IPS-20b (cell line): Measurements from ENCODE around the gene PER3.
"Not testable (repeated sequence)": the region's sequence is repeated elsewhere in the genome, so short reads cannot be mapped to it uniquely, and the experiment has no call there.

Experiments used
- H3K27ac ChIP-seq: one replicate; pipeline ENCODE4 v1.5.1; 2013; ENCODE audit warnings: low read length
- H3K27me3 ChIP-seq: 2 replicates; pipeline ENCODE4 v1.6.1; 2013; ENCODE audit warnings: mild to moderate bottlenecking, low read length, inconsistent platforms; ENCODE audit not compliant: insufficient read depth
- H3K36me3 ChIP-seq: 2 replicates; pipeline ENCODE4 v1.6.1; 2013; ENCODE audit warnings: low read depth, mild to moderate bottlenecking, inconsistent platforms, low read length, moderate library complexity; ENCODE audit not compliant: insufficient read depth
- H3K4me1 ChIP-seq: 2 replicates; pipeline ENCODE4 v1.6.1; 2013; ENCODE audit warnings: mild to moderate bottlenecking, control low read depth, inconsistent platforms, low read length, moderate library complexity; ENCODE audit not compliant: insufficient read depth
- H3K4me3 ChIP-seq: 2 replicates; pipeline ENCODE4 v1.5.1; 2013; ENCODE audit warnings: mild to moderate bottlenecking, low read length, inconsistent platforms
- H3K9ac ChIP-seq: 2 replicates; pipeline ENCODE4 v1.6.1; 2013; ENCODE audit warnings: low read depth, mild to moderate bottlenecking, inconsistent platforms, low read length, moderate library complexity
- H3K9me3 ChIP-seq: 2 replicates; pipeline ENCODE4 v1.6.1; 2013; ENCODE audit warnings: mild to moderate bottlenecking, low read depth, low read length, inconsistent platforms; ENCODE audit not compliant: insufficient read depth

PER3 gene

DNA sequence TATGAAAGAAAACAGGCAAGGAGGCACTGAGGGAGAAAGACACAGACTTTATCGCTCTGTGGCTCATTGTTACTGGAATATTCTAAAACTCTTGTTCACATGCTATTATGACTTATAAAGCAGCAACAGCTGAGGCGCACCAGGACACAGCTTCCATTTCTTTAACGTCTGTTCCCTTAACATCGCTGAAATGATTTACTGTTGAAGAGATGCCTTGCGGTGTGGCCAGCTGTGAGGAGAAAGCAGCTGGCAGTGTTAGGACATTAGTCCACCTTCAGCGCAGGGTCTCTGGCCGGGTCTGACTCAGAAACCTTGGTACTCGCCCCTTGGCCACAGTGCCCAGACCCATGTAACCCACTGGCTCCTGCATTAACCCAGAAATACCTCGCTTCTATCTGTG lies 3.1 kb upstream of the PER3 start:
- Histone ChIP-seq H3K4me3 (no peak overlapping the region), H3K9me3 (no peaks in the 10 kb centered on the region), H3K27ac (no peak overlapping the region), H3K27me3 (peaks cover 9% of the 10 kb centered on the region), H3K4me1 (no peaks in the 10 kb centered on the region), H3K36me3 (peaks cover 38% of the 10 kb centered on the region), H3K9ac (no peak overlapping the region)

DNA sequence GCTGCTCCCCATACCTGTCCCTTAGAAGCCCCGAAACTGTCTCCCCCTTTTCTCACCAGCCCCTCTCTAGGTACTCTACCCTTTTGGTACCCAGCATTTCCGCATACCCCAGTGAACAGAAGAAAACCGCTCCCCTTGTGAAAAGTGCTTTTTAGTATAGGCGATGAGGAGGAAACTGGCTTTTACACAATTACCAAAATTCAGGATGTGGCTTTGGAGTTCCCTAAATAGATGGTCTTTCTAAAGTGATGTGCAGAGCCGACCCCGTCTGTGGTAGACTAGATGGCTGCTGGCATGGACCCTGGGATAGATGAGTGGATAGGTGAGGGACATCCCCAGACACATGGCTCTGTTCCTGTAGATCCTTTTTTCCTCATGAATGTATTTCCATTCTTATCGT lies 2.6 kb upstream of the PER3 start:
- H3K36me3 ChIP-seq = peaks cover 42% of the 10 kb centered on the region
- H3K4me1 ChIP-seq = no peaks in the 10 kb centered on the region
- no peak overlapping the region for H3K9ac ChIP-seq
- no peaks in the 10 kb centered on the region for H3K9me3 ChIP-seq
- H3K27me3 ChIP-seq = peaks cover 9% of the 10 kb centered on the region
- no peak overlapping the region for H3K4me3 ChIP-seq
- H3K27ac ChIP-seq = no peak overlapping the region

DNA sequence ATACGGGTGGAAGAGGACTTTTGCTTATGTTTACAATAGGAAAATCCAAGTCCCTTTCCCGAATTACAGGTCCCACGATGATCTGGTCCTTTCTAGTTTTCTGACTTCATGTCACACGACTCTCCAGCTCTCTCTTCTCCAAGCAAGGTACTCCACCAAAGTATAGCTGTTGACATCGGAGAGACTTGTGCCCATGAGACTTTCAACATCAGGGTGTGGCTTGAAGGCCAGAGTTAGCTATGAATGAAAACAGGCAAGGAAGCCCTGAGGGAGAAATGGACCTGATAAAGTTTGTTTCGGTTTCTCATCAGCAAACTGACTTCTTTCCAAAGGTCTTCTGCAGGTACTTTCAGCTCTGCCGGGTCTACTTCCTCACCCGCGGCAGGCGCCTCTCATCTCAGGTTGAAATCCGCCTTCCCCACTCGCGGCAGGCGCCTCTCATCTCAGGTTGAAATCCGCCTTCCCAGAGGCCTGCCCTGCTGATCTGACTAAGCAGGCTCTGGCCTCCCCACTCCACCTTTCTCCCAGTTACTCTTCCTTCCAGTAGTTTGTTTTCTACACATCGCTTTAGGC lies 2.1 kb upstream of the PER3 start:
- Histone ChIP-seq H3K9ac (no peak overlapping the region), H3K4me3 (no peak overlapping the region), H3K27ac (no peak overlapping the region)

DNA sequence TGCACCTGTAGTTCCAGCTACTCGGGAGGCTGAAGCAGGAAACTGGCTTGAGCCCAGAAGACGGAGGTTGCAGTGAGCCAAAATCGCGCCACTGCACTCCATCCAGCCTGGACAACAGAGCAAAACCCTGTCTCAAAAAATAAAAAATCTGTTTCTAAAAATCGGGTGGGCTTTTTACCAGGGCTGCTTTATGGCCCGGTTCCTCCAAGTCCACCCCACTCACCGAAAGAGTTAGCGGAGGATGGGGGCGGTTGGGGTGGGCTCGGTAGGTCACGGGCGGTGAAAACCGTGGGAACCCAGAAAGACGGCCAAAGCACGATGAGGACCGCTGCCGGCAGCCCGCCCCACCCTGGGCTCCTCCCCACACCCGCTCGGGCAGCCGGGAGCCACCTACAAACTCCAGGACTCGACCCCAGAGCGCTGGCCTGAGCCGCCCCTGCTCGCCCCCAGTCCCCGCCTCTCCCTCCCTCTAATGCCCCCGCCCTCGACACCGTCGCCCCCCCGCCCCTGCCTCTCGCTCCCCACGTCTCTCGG lies 846 bp upstream of the PER3 start:
- H3K27ac ChIP-seq = no peak overlapping the region
- H3K4me3 ChIP-seq = peak overlapping the region; percentile 75

More for the DNA sequence above, 2.1 kb upstream of the PER3 start:
- H3K36me3 ChIP-seq = peaks cover 46% of the 10 kb centered on the region
- no peaks in the 10 kb centered on the region for H3K4me1 ChIP-seq
- no peaks in the 10 kb centered on the region for H3K9me3 ChIP-seq
- H3K27me3 ChIP-seq = peaks cover 9% of the 10 kb centered on the region

DNA sequence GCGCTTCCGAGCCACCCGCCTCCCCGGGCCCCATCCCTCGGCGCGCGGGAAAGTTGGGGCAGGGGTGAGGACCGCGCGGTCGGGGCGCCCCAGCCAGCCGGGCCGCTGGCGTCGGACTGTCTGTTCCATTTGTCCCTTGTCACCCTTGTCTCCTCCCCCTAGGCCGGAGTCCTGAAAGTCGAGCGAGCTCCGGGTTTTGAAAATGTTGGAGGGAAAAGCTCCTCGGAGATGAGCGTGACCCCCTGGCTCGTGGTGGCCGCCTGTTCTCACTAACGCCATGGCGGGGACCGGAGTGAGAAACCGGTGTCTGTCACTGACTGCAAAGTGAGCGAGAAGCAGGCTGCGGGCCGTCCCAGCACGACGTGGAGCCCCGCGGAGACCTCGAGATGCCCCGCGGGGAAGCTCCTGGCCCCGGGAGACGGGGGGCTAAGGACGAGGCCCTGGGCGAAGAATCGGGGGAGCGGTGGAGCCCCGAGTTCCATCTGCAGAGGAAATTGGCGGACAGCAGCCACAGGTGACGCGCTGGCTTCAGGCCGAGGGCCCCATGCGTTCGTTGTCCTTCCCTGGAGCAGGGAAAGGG lies 491 bp downstream of the PER3 start:
- Histone ChIP-seq H3K4me3 (peak overlapping the region; percentile 56), H3K27me3 (peaks cover 9% of the 10 kb centered on the region), H3K27ac (no peak overlapping the region), H3K9ac (no peak overlapping the region), H3K36me3 (peaks cover 50% of the 10 kb centered on the region), H3K4me1 (no peaks in the 10 kb centered on the region), H3K9me3 (peaks cover 1% of the 10 kb centered on the region)

More for the DNA sequence above, 846 bp upstream of the PER3 start:
- Histone ChIP-seq H3K9me3 (no peaks in the 10 kb centered on the region), H3K36me3 (peaks cover 46% of the 10 kb centered on the region), H3K4me1 (no peaks in the 10 kb centered on the region), H3K27me3 (peaks cover 9% of the 10 kb centered on the region), H3K9ac (peak overlapping the region; percentile 63; the same call in 1 of the 2 replicates)

DNA sequence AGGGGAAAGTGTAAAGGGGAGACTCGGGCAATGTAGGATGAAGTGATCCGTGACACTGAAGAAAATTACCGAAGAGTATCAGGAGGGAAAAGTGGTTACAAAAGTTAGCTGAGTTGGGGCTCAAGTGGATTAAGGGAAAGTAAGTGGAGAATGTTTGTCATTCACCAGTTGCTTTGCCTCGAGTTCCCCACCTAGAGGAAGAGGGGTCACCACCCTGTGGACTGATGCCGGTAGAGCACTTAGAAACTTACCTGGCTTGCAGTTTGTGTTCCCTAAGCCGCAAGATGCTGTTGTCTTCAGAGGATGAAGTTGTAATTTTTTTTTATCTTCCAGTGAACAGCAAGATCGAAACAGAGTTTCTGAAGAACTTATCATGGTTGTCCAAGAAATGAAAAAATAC lies 1.0 kb downstream of the PER3 start:
- H3K9ac ChIP-seq = no peak overlapping the region
- H3K36me3 ChIP-seq = peaks cover 50% of the 10 kb centered on the region
- H3K4me3 ChIP-seq = peak overlapping the region; percentile 56
- H3K4me1 ChIP-seq = no peaks in the 10 kb centered on the region
- peaks cover 6% of the 10 kb centered on the region for H3K9me3 ChIP-seq
- no peak overlapping the region for H3K27ac ChIP-seq
- H3K27me3 ChIP-seq = peaks cover 9% of the 10 kb centered on the region

DNA sequence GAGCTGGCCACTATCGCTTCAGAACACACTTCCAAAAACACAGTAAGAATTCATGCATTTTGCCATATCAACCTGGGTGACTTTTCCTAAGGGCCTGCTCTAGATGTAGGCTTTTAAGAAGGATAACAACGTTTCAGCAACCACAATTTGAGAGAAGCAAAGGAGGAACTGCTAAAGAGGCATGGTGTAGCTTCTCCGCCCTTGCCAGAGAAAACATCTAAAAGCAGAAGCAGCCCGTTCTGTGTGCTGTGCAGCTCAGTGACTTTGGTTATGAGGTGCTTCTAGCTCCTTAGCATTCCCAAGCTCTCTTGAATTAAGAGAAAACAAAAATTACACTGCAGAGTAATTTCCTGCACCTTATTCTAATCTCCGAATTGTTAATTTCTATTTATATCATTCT lies 2.7 kb downstream of the PER3 start:
- H3K36me3 ChIP-seq = peaks cover 56% of the 10 kb centered on the region

DNA sequence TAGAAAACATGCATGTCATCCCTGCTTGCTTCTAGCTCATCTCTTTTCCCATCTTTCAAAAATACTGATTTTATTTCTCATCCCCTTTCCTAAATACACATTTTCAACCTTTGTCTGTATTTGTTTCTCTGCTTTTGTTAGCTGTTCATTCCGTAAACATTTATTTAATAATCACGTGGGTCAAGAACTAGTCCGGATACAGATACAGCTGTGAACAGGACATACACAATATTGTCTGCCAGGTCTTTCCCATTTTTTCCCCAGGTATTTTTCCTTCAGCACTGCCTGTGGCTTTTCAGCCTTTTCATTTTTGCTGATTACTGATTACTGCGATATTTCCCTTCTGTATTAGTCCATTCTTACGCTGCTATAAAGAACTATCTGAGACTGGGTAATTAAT lies 5.7 kb downstream of the PER3 start:
- H3K9ac ChIP-seq = no peak overlapping the region
- peaks cover 4% of the 10 kb centered on the region for H3K27me3 ChIP-seq
- peaks cover 22% of the 10 kb centered on the region for H3K9me3 ChIP-seq
- H3K36me3 ChIP-seq = peaks cover 74% of the 10 kb centered on the region
- no peaks in the 10 kb centered on the region for H3K4me1 ChIP-seq
- no peak overlapping the region for H3K4me3 ChIP-seq
- no peak overlapping the region for H3K27ac ChIP-seq

More for the DNA sequence above, 2.7 kb downstream of the PER3 start:
- H3K4me1 ChIP-seq = no peaks in the 10 kb centered on the region
- H3K4me3 ChIP-seq = no peak overlapping the region
- H3K9me3 ChIP-seq = peaks cover 22% of the 10 kb centered on the region
- H3K27me3 ChIP-seq = peaks cover 9% of the 10 kb centered on the region
- H3K9ac ChIP-seq = no peak overlapping the region
- no peak overlapping the region for H3K27ac ChIP-seq

DNA sequence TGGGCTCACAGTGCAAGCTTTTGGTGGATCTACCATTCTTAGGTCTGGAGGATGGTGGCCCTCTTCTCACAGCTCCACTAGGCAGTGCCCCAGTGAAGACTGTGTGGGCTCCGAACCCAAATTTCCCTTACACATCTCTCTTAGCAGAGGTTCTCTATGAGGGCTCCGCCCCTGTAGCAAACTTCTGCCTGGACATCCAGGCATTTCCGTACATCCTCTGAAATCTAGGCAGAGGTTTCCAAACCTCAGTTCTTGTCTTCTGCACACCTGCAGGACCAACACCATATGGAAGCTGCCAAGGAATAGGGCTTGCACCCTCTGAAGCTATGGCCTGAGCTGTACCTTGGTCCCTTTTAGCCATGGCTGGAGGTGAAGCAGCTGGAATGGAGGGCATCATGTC lies 6.9 kb downstream of the PER3 start:
- peaks cover 74% of the 10 kb centered on the region for H3K36me3 ChIP-seq
- not testable (repeated sequence) for H3K4me3 ChIP-seq, H3K27ac ChIP-seq, H3K9ac ChIP-seq, H3K4me1 ChIP-seq, H3K27me3 ChIP-seq
- H3K9me3 ChIP-seq = peaks cover 22% of the 10 kb centered on the region

DNA sequence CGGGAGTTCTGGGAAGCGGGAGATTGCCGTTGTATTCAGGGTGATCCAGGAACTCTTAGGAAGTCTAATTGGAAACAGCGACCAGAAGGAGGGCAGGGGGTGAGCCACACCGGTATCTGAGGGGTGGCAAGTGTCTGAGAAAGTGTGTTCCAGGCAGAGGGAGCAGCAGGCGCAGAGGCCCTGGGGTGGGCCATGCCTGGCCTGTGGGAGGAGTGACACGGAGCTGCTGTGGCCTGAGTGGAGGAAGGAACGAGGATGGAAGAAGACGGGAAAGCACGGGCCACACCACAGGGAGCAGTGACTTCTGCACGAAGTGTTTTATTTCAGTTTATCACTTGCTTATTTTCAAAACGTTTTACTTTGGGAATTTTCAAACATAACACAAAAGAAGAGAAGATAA lies 11.3 kb downstream of the PER3 start:
- peaks cover 44% of the 10 kb centered on the region for H3K36me3 ChIP-seq
- H3K9me3 ChIP-seq = peaks cover 12% of the 10 kb centered on the region
- no peaks in the 10 kb centered on the region for H3K27me3 ChIP-seq
- no peak overlapping the region for H3K4me3 ChIP-seq
- no peak overlapping the region for H3K9ac ChIP-seq
- H3K4me1 ChIP-seq = no peaks in the 10 kb centered on the region; the same call in 1 of the 2 replicates
- no peak overlapping the region for H3K27ac ChIP-seq

DNA sequence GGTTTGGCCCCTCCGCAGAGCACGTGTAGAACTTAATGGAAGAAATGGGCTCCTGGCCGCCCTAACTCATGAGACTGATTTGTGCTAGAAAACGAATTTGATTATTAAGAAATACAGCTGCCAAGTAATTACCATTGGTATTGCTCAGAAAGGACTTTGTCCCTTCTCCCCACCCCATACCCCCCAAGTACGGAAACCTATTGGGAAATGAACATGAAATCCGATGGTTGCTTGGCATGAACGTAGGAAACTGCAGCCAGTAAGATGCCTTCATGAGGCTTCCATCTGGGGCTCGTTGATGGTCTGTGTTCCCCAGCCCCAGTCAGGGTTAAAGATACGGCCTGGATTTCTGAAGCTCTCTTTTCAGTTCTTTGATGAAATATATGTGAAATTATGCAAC lies 21.4 kb downstream of the PER3 start:
- Histone ChIP-seq H3K4me1 (no peaks in the 10 kb centered on the region; the same call in 1 of the 2 replicates), H3K36me3 (peaks cover 42% of the 10 kb centered on the region), H3K9me3 (no peaks in the 10 kb centered on the region), H3K4me3 (no peak overlapping the region), H3K27ac (no peak overlapping the region), H3K9ac (no peak overlapping the region), H3K27me3 (no peaks in the 10 kb centered on the region)

DNA sequence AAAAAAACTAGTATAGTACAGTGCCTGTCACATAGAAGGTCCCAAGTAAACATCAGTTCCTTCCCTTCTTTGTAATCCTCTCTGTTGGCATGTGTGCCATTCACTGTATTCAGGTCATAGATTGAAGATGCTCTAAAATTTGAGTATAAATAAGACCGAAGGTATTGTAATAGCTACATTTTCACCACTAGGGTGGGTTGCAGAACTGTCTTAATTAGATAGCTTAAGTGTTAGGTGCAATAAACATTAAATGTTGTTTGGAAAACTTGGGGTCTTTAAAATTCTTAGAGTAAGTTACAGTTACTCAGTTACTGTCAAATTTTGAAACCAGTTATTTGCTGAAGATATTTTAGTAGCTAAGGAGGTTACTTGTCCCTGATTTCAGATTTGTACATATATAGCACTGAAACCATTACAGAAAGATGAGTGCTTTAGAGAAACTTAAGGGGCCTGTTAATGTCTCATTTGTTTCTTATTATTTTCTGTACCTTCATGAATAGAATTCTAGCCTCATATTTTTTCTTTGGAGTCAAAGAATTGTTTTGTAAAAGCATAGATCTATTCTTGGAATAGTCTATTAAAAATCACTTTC lies 24.3 kb downstream of the PER3 start:
- peaks cover 46% of the 10 kb centered on the region for H3K36me3 ChIP-seq
- no peak overlapping the region for H3K27ac ChIP-seq
- H3K27me3 ChIP-seq = no peaks in the 10 kb centered on the region
- H3K9ac ChIP-seq = no peak overlapping the region
- H3K4me1 ChIP-seq = no peaks in the 10 kb centered on the region
- H3K9me3 ChIP-seq = peaks cover 8% of the 10 kb centered on the region
- H3K4me3 ChIP-seq = no peak overlapping the region
